WTC11 (cell line): ENCODE results near the gene CLEC2B.

ENCODE experiments used
- ELF4 ChIP-seq: sonication (generic); formaldehyde crosslinking; IDR thresholded peaks from 2 replicates; pipeline ENCODE4 v1.8.1; 2022; ENCODE audit warnings: low read depth, mild to moderate bottlenecking, moderate library complexity, missing genetic modification reagents
- FOXJ3 ChIP-seq: sonication (generic); formaldehyde crosslinking; IDR thresholded peaks from 2 replicates; pipeline ENCODE4 v1.9.0; 2021; ENCODE audit warnings: missing genetic modification reagents, mild to moderate bottlenecking, borderline replicate concordance
- MAX ChIP-seq: sonication (generic); formaldehyde crosslinking; IDR thresholded peaks from 2 replicates; pipeline ENCODE4 v1.8.0; 2022; ENCODE audit warnings: mild to moderate bottlenecking, missing genetic modification reagents
- MLX ChIP-seq: sonication (generic); formaldehyde crosslinking; IDR thresholded peaks from 2 replicates; pipeline ENCODE4 v1.8.1; 2023; ENCODE audit warnings: mild to moderate bottlenecking, missing genetic modification reagents, moderate library complexity
- SP1 ChIP-seq: sonication (generic); formaldehyde crosslinking; conservative IDR thresholded peaks from 2 replicates; pipeline ENCODE4 v1.8.1; 2022; ENCODE audit warnings: missing genetic modification reagents
- TCF7 ChIP-seq: sonication (generic); formaldehyde crosslinking; IDR thresholded peaks from 2 replicates; pipeline ENCODE4 v1.8.0; 2022; ENCODE audit warnings: mild to moderate bottlenecking, low read depth, missing genetic modification reagents, moderate library complexity
- USF2 ChIP-seq: sonication (generic); formaldehyde crosslinking; IDR thresholded peaks from 2 replicates; pipeline ENCODE4 v1.8.1; 2023; ENCODE audit warnings: mild to moderate bottlenecking, missing genetic modification reagents, moderate library complexity
- ZBTB43 ChIP-seq: sonication (generic); formaldehyde crosslinking; IDR thresholded peaks from 2 replicates; pipeline ENCODE4 v1.8.1; 2023; ENCODE audit warnings: mild to moderate bottlenecking, missing genetic modification reagents
- ZMAT4 ChIP-seq: fragments of 250-450 bp; sonication (Bioruptor Pico); IDR thresholded peaks from 2 replicates; pipeline ENCODE4 v1.9.0; 2021; ENCODE audit warnings: mild to moderate bottlenecking
- ZNF121 ChIP-seq: sonication (generic); formaldehyde crosslinking; IDR thresholded peaks from 2 replicates; pipeline ENCODE4 v1.8.0; 2023; ENCODE audit warnings: missing genetic modification reagents
- TF ChIP-seq, protein P1 (sequence below): fragments of 200-600 bp; IDR thresholded peaks from 2 replicates; pipeline ENCODE4 v1.8.0; 2022; ENCODE audit warnings: antibody characterized with exemption
- TF ChIP-seq, protein P2 (sequence below): sonication (generic); formaldehyde crosslinking; IDR thresholded peaks from 2 replicates; pipeline ENCODE4 v1.8.1; 2022; ENCODE audit warnings: low read depth, missing genetic modification reagents, borderline replicate concordance

DNA sequence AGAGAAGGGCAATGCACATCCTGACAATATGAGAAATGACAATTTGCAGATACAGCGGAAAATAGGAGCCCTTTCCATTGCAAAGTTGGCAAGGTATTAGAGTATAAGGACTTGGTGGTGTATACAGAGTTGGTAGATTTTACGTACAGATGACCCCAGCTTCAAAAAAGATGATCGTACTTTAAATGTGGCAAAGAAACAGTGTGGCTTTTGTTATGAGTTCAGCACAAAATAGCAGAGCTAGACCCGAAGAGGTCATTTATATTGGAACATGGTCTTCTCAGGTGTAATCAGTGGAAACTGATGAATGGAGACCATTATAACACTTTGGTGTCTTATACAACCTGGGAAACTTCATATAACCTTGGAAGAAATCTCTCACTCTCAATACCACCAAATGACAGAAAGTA lies 2.3 kb downstream of the CLEC2B start:
- TF ChIP-seq SP1 (CRISPR knock-in tag) (no peak), FOXJ3 (no peak), ELF4 (CRISPR knock-in tag) (no peak), ZBTB43 (no peak), MLX (CRISPR knock-in tag) (no peak), MAX (CRISPR knock-in tag) (no peak), USF2 (no peak), ZMAT4 (CRISPR knock-in tag) (no peak), ZNF121 (CRISPR knock-in tag) (no peak), TCF7 (CRISPR knock-in tag) (no peak)
- TF ChIP-seq, protein P1, sequence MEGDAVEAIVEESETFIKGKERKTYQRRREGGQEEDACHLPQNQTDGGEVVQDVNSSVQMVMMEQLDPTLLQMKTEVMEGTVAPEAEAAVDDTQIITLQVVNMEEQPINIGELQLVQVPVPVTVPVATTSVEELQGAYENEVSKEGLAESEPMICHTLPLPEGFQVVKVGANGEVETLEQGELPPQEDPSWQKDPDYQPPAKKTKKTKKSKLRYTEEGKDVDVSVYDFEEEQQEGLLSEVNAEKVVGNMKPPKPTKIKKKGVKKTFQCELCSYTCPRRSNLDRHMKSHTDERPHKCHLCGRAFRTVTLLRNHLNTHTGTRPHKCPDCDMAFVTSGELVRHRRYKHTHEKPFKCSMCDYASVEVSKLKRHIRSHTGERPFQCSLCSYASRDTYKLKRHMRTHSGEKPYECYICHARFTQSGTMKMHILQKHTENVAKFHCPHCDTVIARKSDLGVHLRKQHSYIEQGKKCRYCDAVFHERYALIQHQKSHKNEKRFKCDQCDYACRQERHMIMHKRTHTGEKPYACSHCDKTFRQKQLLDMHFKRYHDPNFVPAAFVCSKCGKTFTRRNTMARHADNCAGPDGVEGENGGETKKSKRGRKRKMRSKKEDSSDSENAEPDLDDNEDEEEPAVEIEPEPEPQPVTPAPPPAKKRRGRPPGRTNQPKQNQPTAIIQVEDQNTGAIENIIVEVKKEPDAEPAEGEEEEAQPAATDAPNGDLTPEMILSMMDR = no peak
- TF ChIP-seq, protein P2, sequence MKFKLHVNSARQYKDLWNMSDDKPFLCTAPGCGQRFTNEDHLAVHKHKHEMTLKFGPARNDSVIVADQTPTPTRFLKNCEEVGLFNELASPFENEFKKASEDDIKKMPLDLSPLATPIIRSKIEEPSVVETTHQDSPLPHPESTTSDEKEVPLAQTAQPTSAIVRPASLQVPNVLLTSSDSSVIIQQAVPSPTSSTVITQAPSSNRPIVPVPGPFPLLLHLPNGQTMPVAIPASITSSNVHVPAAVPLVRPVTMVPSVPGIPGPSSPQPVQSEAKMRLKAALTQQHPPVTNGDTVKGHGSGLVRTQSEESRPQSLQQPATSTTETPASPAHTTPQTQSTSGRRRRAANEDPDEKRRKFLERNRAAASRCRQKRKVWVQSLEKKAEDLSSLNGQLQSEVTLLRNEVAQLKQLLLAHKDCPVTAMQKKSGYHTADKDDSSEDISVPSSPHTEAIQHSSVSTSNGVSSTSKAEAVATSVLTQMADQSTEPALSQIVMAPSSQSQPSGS (CRISPR knock-in tag) = no peak
